Type B pancreatic cell (in vitro differentiated cells): ENCODE data around the gene LMTK2. TPM values are rescaled to one million over a fixed set of nuclear protein-coding genes. Genes with fewer than 3 reads are reported as not detected.

Source experiments
- DNase-seq: peaks from one replicate; pipeline ENCODE4 v3.0.0; 2021; ENCODE audit warnings: mixed read lengths; ENCODE audit not compliant: unreplicated experiment; ENCODE audit errors: extremely low spot score
- H3K27ac Mint-ChIP-seq: 2 replicates; pipeline ENCODE4 v1.8.0; 2021; ENCODE audit warnings: mild to moderate bottlenecking, mixed read lengths
- H3K27me3 Mint-ChIP-seq: 2 replicates; pipeline ENCODE4 v1.8.0; 2021; ENCODE audit warnings: mixed read lengths
- H3K36me3 Mint-ChIP-seq: 2 replicates; pipeline ENCODE4 v1.8.0; 2021; ENCODE audit warnings: mixed read lengths
- H3K4me1 Mint-ChIP-seq: one replicate; pipeline ENCODE4 v1.8.0; 2021; ENCODE audit warnings: mixed read lengths; ENCODE audit not compliant: unreplicated experiment
- H3K4me3 Mint-ChIP-seq: 2 replicates; pipeline ENCODE4 v1.8.0; 2021; ENCODE audit warnings: mild to moderate bottlenecking, mixed read lengths
- H3K9me3 Mint-ChIP-seq: 2 replicates; pipeline ENCODE4 v1.8.0; 2021; ENCODE audit warnings: mixed read lengths
- total RNA-seq: library from RNA; stranded (reverse); gene quantifications from 2 replicates; pipeline ENCODE4 v1.2.1, GENCODE V29; 2021; ENCODE audit warnings: low replicate concordance
- TF ChIP-seq, protein P1 (sequence below): fragments of 200-600 bp; sonication (generic); conservative IDR thresholded peaks from 2 replicates; pipeline ENCODE4 v1.5.0; 2021; ENCODE audit warnings: antibody characterized with exemption, mild to moderate bottlenecking

The LMTK2 gene
- total RNA-seq, 1 donor from 2014 or later: 20.6 TPM

DNA sequence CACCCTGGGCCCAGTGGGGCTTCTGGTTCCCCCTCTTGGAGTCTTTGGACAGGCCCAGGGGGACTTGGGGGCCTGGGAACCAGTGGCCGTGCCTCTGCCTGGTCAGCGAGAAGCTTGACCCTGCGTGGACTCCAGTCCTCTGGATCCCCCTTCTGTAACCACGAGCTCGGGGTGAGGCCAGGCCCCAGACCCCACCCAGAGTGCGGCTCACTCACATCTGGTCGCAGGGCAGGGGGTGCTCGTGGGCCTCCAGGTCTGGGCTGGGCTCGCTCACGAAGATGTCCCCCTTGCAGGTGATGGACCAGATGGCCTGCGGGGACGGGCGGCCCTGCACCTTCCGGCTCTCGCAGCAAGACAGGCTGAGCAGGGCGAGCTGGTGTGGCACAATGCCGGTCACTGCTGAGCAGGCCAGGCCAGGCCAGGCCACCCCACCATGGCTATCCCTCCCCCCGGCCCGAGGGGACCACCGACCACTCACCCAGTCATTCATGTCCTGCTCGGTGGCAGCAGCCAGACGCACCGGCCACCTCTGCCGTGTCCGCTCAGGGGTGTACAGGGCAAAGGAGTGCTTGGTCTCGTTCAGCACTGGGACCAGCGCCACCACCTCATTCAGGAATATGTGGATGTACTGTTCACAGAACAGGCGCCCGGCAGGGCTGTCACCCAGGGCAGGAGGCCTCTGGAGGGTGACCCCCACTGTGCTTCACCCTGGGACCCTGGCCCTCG lies 124.2 kb downstream of the LMTK2 start:
- TF ChIP-seq, protein P1, sequence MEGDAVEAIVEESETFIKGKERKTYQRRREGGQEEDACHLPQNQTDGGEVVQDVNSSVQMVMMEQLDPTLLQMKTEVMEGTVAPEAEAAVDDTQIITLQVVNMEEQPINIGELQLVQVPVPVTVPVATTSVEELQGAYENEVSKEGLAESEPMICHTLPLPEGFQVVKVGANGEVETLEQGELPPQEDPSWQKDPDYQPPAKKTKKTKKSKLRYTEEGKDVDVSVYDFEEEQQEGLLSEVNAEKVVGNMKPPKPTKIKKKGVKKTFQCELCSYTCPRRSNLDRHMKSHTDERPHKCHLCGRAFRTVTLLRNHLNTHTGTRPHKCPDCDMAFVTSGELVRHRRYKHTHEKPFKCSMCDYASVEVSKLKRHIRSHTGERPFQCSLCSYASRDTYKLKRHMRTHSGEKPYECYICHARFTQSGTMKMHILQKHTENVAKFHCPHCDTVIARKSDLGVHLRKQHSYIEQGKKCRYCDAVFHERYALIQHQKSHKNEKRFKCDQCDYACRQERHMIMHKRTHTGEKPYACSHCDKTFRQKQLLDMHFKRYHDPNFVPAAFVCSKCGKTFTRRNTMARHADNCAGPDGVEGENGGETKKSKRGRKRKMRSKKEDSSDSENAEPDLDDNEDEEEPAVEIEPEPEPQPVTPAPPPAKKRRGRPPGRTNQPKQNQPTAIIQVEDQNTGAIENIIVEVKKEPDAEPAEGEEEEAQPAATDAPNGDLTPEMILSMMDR: no peak
- Mint-ChIP-seq H3K4me3 (no peak overlapping the region), H3K36me3 (no peaks in the 10 kb centered on the region), H3K4me1 (no peaks in the 10 kb centered on the region), H3K27ac (no peak overlapping the region), H3K27me3 (no peaks in the 10 kb centered on the region), H3K9me3 (no peaks in the 10 kb centered on the region)
- no peak for DNase-seq

DNA sequence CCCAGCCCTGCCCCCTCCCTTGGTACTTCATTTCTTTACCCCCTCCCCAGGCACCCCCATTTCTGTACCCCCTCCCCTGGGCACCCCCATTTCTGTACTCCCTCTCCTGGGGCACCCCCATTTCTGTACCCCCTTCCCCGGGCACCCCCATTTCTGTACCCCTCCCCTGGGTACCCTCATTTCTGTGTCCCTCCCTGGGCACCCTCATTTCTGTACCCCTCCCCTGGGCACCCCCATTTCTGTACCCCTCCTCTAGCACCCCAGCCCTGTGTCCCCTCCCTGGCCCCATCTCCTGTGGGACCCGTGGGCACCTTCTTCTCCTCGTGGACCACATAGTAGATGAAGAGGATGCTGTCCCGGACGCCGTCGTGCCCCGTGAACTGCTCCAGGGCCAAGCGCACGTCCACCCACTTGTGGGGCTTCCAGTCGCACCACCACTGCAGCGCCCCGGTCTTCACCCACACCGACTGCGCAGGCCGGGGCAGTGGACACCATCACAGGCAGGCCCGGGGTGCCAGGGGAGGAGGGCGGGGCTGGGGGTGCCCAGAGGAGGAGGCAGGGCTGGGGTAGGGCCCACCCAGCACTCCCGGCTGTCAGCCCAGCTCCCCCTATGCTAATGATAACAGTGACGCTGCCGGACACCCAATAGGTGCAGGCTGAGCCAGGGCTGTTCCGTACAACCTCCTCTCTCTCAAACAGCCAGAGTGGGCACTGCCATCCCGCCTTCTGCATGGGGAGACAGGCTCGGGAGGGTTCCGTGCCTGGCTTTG lies 125.0 kb downstream of the LMTK2 start:
- Mint-ChIP-seq H3K27me3 (no peaks in the 10 kb centered on the region), H3K4me1 (no peaks in the 10 kb centered on the region), H3K27ac (no peak overlapping the region), H3K9me3 (no peaks in the 10 kb centered on the region), H3K4me3 (no peak overlapping the region), H3K36me3 (no peaks in the 10 kb centered on the region)
- TF ChIP-seq, protein P1: no peak
- DNase-seq: no peak

DNA sequence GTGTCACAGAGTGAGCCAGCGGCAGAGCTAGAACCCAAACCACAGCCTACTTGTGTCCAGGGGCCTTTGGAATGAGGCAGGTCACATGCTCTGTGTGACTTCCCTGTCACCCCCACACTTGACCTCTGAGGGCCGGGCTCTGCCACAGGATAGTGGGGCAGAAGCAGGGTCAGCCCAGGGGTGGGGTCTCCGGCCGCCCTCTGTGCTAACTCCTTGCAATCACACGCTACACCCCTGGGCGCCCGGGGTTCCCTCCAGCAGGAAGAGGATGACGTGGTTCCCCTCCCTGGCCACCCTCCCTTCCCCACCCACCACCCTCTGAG lies 125.6 kb downstream of the LMTK2 start:
- no peaks in the 10 kb centered on the region for H3K9me3 Mint-ChIP-seq
- H3K36me3 Mint-ChIP-seq: no peaks in the 10 kb centered on the region
- H3K27me3 Mint-ChIP-seq: no peaks in the 10 kb centered on the region
- no peak overlapping the region for H3K27ac Mint-ChIP-seq
- no peak for DNase-seq
- H3K4me1 Mint-ChIP-seq: no peaks in the 10 kb centered on the region
- TF ChIP-seq, protein P1: no peak
- no peak overlapping the region for H3K4me3 Mint-ChIP-seq

DNA sequence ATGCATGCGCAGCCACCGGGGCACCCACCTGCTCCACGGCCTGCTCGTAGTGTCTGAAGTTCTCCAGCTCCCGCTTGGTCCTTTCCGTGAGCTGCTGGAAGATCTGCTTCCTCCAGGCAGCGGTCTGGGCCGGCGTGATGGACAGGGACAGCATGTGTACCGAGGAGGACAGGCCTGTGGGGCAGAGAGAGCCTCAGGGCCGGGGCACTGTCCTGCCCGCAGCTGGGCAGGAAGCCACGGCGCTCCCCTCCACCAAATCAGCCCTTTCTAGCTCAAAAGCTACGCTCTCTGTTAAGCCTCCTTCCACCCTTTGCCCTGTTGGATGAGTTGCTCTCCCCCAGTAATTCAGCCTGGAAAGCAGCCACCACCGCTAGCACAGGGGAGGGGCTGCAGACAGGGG lies 126.1 kb downstream of the LMTK2 start:
- Mint-ChIP-seq H3K27me3 (no peaks in the 10 kb centered on the region), H3K4me1 (no peaks in the 10 kb centered on the region), H3K9me3 (no peaks in the 10 kb centered on the region), H3K36me3 (no peaks in the 10 kb centered on the region), H3K4me3 (no peak overlapping the region), H3K27ac (no peak overlapping the region)
- TF ChIP-seq, protein P1: no peak
- DNase-seq: no peak

DNA sequence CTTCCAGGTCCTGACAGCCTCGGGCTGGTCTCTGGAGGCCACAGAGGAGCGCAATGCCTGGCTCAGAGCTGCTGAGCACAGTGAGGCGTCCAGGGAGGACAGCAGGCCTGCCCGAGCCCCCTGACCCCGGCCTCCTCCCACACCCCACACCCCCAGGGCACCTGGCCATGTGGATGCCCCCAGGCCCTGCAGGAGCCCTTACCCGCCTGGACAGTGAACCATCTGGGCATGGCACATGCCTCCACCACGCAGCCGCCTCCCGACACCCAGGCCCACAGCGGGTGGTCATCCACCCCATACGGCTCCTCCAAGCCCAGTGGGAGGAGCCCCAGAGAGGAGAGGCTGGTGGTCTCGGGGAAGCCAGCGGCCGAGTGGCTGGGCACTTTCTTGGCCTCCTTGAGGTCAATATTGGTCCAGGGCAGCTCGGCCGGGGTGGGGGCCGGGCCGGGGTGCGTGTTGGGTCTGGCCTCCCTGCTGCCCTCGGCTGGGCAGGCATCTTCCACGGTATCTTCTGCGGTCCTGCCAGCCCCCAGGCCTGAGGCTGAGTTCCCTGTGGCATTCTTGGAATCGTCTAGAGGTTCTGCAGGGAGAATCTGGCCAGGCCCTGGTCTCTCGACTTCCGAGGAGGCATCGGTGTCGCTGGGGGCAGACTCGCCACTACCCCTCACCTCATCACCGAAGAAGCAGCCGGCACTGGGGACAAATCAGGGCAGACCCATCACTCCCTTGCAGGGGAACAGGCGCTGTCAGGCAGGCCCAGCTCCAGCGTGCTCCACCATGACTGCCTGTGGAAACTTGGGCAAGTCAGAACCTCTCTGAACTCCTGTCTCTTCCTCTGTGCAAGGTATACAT lies 126.8 kb downstream of the LMTK2 start:
- no peaks in the 10 kb centered on the region for H3K36me3 Mint-ChIP-seq
- H3K27me3 Mint-ChIP-seq: no peaks in the 10 kb centered on the region
- no peaks in the 10 kb centered on the region for H3K4me1 Mint-ChIP-seq
- TF ChIP-seq, protein P1: no peak
- H3K9me3 Mint-ChIP-seq: no peaks in the 10 kb centered on the region
- DNase-seq: no peak
- H3K27ac Mint-ChIP-seq: no peak overlapping the region
- no peak overlapping the region for H3K4me3 Mint-ChIP-seq
